ENCODE results near the gene TENM4. TPM values are rescaled to one million over a fixed set of nuclear protein-coding genes. Genes with fewer than 3 reads are reported as not detected.

The TENM4 gene
- polyA plus RNA-seq, 3 donors, result 0.31 to 1.7 TPM; not detected in 1

- H3K4me1 Mint-ChIP-seq, result no peaks in the 10 kb centered on the region
- 98% methylated on average over 6 of the region's 6 CpGs for WGBS (ENCODE audit: insufficient coverage)
- Histone ChIP-seq H3K79me2 (ENCODE audit: insufficient read depth, low read length) (no peaks in the 10 kb centered on the region), H3K9me3 (replicated peaks in 1 of 2; ENCODE audit: control insufficient read depth in 1 of 2, insufficient read depth in 1 of 2, low read length in 2 of 2) (no peaks in the 10 kb centered on the region), H3K9ac (ENCODE audit: insufficient read depth, low read length, poor library complexity, severe bottlenecking) (no peak overlapping the region), H4K20me1 (ENCODE audit: insufficient read depth, low read length) (no peaks in the 10 kb centered on the region), H3K4me1 (ENCODE audit: control insufficient read depth in 1 of 2, insufficient read depth in 2 of 2, low read length in 2 of 2) (no peaks in the 10 kb centered on the region), H3K4me2 (replicated peaks; ENCODE audit: extremely low read depth, low read length, poor library complexity, severe bottlenecking) (no peak overlapping the region), H2AFZ (ENCODE audit: insufficient read depth, low read depth, low read length, poor library complexity, severe bottlenecking) (no peak overlapping the region), H3K27me3 (ENCODE audit: control insufficient read depth in 2 of 2, insufficient read depth in 2 of 2, low read length in 2 of 2) (peaks cover 0 to 4% of the 10 kb centered on the region in 2 donors), H3K4me3 (replicated peaks in 1 of 3; ENCODE audit: low read depth in 2 of 3, low read length in 3 of 3) (no peak overlapping the region), H3K27ac (ENCODE audit: low read depth in 1 of 2, low read length in 2 of 2) (no peak overlapping the region), H3K36me3 (replicated peaks in 1 of 2; ENCODE audit: control insufficient read depth in 1 of 2, insufficient read depth in 2 of 2, low read length in 2 of 2) (no peaks in the 10 kb centered on the region)
- H3K4me3 Mint-ChIP-seq, result no peak overlapping the region
- DNase-seq, result no peak
- peaks cover under 1 to 4% (median 3%) of the 10 kb centered on the region in 3 donors for H3K27me3 Mint-ChIP-seq (ENCODE audit: low read depth in 3 of 3)
- H3K36me3 Mint-ChIP-seq, result no peaks in the 10 kb centered on the region
- H3K27ac Mint-ChIP-seq, result no peak overlapping the region
- intact Hi-C loops (cut with micrococcal nuclease), result no loop called here
- TF ChIP-seq, protein P1, sequence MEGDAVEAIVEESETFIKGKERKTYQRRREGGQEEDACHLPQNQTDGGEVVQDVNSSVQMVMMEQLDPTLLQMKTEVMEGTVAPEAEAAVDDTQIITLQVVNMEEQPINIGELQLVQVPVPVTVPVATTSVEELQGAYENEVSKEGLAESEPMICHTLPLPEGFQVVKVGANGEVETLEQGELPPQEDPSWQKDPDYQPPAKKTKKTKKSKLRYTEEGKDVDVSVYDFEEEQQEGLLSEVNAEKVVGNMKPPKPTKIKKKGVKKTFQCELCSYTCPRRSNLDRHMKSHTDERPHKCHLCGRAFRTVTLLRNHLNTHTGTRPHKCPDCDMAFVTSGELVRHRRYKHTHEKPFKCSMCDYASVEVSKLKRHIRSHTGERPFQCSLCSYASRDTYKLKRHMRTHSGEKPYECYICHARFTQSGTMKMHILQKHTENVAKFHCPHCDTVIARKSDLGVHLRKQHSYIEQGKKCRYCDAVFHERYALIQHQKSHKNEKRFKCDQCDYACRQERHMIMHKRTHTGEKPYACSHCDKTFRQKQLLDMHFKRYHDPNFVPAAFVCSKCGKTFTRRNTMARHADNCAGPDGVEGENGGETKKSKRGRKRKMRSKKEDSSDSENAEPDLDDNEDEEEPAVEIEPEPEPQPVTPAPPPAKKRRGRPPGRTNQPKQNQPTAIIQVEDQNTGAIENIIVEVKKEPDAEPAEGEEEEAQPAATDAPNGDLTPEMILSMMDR (IDR thresholded peaks at IDR 0.05), result no peak
- peaks cover 0 to 4% (median 0%) of the 10 kb centered on the region in 7 donors for H3K9me3 Mint-ChIP-seq
These were observed 231.1 kb downstream of the TENM4 start for GRCh38 chr11:79209540-79210266.

DNA sequence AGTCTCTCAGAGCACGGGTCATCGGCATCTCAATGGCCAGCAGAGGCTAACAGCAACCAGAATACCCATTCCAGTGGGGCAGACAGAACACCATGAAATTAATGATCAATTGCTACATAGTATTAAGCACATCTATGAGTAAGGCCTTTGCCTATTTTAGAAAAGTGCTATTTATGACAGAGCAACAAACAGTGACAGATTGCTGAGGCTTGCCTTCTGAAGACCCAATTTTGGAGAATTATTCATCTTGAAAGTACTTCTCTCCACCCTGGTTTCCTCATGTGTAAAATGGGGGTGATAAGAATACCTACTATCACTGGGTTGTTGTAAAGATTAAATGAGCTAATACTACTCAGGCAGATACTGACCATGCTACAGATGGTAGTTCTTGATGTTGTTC is 232.7 kb downstream of the TENM4 start:
- H3K4me3 Mint-ChIP-seq, result no peak overlapping the region
- Histone ChIP-seq H4K20me1 (ENCODE audit: insufficient read depth, low read length) (no peaks in the 10 kb centered on the region), H3K27ac (ENCODE audit: low read depth in 1 of 2, low read length in 2 of 2) (no peak overlapping the region), H3K9ac (ENCODE audit: insufficient read depth, low read length, poor library complexity, severe bottlenecking) (no peak overlapping the region), H3K36me3 (replicated peaks in 1 of 2; ENCODE audit: control insufficient read depth in 1 of 2, insufficient read depth in 2 of 2, low read length in 2 of 2) (no peaks in the 10 kb centered on the region), H3K4me2 (replicated peaks; ENCODE audit: extremely low read depth, low read length, poor library complexity, severe bottlenecking) (no peak overlapping the region), H3K9me3 (replicated peaks in 1 of 2; ENCODE audit: control insufficient read depth in 1 of 2, insufficient read depth in 1 of 2, low read length in 2 of 2) (no peaks in the 10 kb centered on the region), H2AFZ (ENCODE audit: insufficient read depth, low read depth, low read length, poor library complexity, severe bottlenecking) (no peak overlapping the region), H3K27me3 (ENCODE audit: control insufficient read depth in 2 of 2, insufficient read depth in 2 of 2, low read length in 2 of 2) (peaks cover 0 to 4% of the 10 kb centered on the region in 2 donors), H3K4me1 (ENCODE audit: control insufficient read depth in 1 of 2, insufficient read depth in 2 of 2, low read length in 2 of 2) (no peaks in the 10 kb centered on the region), H3K4me3 (replicated peaks in 1 of 3; ENCODE audit: low read depth in 2 of 3, low read length in 3 of 3) (no peak overlapping the region), H3K79me2 (ENCODE audit: insufficient read depth, low read length) (no peaks in the 10 kb centered on the region)
- no peaks in the 10 kb centered on the region for H3K4me1 Mint-ChIP-seq
- no peak for DNase-seq
- intact Hi-C loops (cut with micrococcal nuclease), result no loop called here
- H3K36me3 Mint-ChIP-seq, result no peaks in the 10 kb centered on the region
- H3K27me3 Mint-ChIP-seq (ENCODE audit: low read depth in 3 of 3), result peaks cover 0 to 3% (median 2%) of the 10 kb centered on the region in 3 donors
- TF ChIP-seq, protein P1 (IDR thresholded peaks at IDR 0.05), result no peak
- no peak overlapping the region for H3K27ac Mint-ChIP-seq
- 94% methylated on average over 2 of the region's 2 CpGs for WGBS (ENCODE audit: insufficient coverage)
- peaks cover 0 to 4% (median 0%) of the 10 kb centered on the region in 7 donors for H3K9me3 Mint-ChIP-seq

Data from CD14-positive monocyte (primary cell).